ENCODE data around the gene MMP11. TPM values are rescaled to one million over a fixed set of nuclear protein-coding genes. Genes with fewer than 3 reads are reported as not detected.
A peak's percentile ranks its signal among the peaks of the same experiment; 100 is the strongest.

The MMP11 gene
- total RNA-seq, 3 donors from 2014 or later, result 2.0 to 6.3 (median 4.0) TPM

DNA sequence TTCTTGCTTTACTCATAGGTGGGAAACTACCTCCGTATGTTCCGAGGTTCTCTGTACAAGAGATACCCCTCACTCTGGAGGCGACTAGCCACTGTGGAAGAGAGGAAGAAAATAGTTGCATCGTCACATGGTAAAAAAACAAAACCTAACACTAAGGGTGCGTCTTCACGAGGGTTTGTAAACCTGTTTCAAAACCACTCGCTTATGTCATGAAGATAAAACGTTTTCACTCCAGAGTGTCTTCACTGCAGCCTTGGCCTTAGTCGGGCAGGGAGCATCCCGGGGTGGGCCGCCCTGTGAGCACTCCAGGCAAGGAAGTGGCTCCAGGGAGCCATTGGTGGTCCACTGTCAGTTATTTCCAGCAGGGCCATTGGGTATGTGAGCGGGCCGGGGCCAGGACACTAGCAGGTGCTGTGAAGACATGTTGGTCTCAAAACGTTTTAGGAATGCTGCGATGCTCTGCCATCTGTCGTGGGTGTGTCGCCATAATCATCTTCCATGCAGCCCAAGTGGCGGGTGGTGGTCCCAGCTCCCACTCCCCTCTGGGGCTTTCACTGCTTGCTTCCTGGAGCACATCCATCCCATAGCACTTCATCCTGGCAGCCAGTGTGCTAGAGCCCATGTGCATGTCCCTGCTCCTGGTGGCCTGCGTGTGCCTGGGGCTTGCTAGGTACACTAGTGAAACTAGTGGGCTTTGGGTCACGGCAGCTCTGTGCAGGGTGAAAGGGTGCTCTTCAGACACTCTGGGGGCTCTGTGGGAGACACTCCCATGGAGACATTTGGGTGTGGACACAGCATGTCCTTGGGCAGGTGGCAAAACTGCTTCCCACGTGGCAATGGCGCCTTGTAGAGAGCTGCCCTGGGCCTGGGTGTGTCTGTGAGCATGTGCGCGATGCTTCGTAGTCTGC, 19.3 kb downstream of the MMP11 start:
- TF ChIP-seq, protein P1, sequence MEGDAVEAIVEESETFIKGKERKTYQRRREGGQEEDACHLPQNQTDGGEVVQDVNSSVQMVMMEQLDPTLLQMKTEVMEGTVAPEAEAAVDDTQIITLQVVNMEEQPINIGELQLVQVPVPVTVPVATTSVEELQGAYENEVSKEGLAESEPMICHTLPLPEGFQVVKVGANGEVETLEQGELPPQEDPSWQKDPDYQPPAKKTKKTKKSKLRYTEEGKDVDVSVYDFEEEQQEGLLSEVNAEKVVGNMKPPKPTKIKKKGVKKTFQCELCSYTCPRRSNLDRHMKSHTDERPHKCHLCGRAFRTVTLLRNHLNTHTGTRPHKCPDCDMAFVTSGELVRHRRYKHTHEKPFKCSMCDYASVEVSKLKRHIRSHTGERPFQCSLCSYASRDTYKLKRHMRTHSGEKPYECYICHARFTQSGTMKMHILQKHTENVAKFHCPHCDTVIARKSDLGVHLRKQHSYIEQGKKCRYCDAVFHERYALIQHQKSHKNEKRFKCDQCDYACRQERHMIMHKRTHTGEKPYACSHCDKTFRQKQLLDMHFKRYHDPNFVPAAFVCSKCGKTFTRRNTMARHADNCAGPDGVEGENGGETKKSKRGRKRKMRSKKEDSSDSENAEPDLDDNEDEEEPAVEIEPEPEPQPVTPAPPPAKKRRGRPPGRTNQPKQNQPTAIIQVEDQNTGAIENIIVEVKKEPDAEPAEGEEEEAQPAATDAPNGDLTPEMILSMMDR (IDR thresholded peaks at IDR 0.05), result no peak
- DNase-seq (peak in 2 of 3 donors; percentile 23 to 45), ATAC-seq (peak; percentile 46)
- H3K9me3 ChIP-seq, result no peaks in the 10 kb centered on the region
- intact Hi-C loops (cut with DNase I, micrococcal nuclease), result no loop called here
- no peak overlapping the region for H3K4me3 ChIP-seq
- peaks cover 9% of the 10 kb centered on the region for H3K4me1 ChIP-seq (ENCODE audit: low read depth)
- peaks cover 11% of the 10 kb centered on the region for H3K36me3 ChIP-seq (ENCODE audit: low read depth)

DNA sequence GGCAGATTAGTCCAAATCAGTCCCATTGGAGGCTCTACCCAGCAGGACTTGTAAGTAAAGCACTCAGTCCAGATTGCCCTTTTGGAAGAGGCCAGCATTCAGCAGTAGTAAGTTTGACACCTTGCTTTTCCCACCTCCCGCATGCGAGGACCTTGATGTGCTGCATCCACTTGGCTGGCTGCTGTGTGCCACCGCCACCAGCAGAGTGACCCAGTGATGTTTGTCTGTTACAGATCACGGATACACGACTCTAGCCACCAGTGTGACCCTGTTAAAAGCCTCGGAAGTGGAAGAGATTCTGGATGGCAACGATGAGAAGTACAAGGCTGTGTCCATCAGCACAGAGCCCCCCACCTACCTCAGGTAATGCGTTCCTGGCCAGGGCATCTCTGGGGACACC, 20.7 kb downstream of the MMP11 start:
- H3K4me3 ChIP-seq, result no peak overlapping the region
- no peaks in the 10 kb centered on the region for H3K9me3 ChIP-seq
- peaks cover 11% of the 10 kb centered on the region for H3K36me3 ChIP-seq (ENCODE audit: low read depth)
- intact Hi-C loops (cut with DNase I, micrococcal nuclease), result no loop called here
- peaks cover 3% of the 10 kb centered on the region for H3K4me1 ChIP-seq (ENCODE audit: low read depth)
- DNase-seq (peak in 1 of 3 donors; percentile 6), ATAC-seq (no peak)
- TF ChIP-seq, protein P1 (IDR thresholded peaks at IDR 0.05), result no peak

DNA sequence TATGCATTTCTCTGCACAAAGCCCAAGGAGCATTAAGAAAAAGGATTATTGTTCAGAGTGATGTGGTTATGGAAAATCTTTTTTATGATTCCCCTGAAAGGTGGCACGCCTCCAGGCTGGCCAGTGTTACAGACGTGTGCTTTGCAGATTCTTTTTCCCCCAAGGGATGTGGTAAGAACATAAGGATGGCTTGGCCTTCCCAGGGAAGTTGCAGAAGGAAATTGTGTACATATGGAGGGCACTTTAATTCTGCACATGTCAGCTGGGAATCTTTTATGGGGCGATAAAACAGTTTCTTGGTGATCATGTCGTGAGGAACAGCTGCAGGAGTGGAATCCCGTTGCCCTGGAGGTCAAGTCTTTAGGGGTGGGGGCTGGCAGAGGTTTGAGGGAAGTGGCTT, 23.8 kb downstream of the MMP11 start:
- TF ChIP-seq, protein P1 (IDR thresholded peaks at IDR 0.05), result no peak
- H3K4me1 ChIP-seq (ENCODE audit: low read depth), result no peaks in the 10 kb centered on the region
- H3K4me3 ChIP-seq, result no peak overlapping the region
- no peak for DNase-seq
- intact Hi-C loops (cut with DNase I, micrococcal nuclease), result no loop called here
- H3K9me3 ChIP-seq, result no peaks in the 10 kb centered on the region
- H3K36me3 ChIP-seq (ENCODE audit: low read depth), result peaks cover 14% of the 10 kb centered on the region
- no peak for ATAC-seq

DNA sequence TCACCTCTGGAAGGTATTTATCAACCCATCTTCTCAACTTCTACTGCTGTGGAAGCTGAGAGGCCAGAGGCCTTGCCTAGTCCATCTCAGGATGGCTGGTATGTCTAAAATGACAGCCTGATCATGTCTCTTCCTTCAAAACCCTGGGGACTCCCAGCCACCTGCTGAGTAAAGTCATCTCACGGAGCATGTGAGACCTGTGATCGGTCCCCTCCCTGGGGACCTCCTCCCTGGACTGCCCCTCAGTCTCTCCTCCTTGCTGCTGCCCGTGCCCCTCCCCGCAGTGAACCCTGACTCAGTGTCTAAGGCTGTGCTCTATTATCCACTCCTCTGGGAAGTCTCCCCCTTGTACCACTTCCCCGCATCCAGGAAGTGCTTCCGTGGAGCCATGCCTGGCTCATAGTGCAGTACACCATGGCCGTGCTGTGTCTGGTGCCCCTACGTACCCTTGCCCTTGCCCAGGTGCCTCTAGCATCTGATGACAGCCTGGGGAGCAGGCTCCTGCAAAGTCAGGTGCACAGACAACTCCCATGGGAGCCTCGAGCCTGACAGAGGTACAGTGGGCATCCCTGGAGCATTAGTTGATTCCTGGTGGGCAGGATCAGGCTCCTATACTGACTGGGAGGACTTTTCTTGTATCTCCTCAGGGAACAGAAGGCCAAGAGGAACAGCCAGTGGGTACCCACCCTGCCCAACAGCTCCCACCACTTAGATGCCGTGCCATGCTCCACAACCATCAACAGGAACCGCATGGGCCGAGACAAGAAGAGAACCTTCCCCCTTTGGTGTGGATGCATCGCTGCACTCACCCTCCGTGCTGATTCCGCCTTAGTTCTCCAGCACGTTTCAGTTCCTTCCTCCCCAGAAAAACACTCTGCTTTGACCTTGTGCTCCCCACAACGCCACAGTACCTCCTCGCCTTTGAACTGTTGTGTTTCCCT, 27.9 kb downstream of the MMP11 start:
- H3K9me3 ChIP-seq, result no peaks in the 10 kb centered on the region
- DNase-seq, result peak in 1 of 3 donors; percentile 58
- no peak overlapping the region for H3K4me3 ChIP-seq
- peaks cover 17% of the 10 kb centered on the region for H3K36me3 ChIP-seq (ENCODE audit: low read depth)
- ATAC-seq, result peak; percentile 56
- intact Hi-C loops (cut with DNase I, micrococcal nuclease), result no loop called here
- no peaks in the 10 kb centered on the region for H3K4me1 ChIP-seq (ENCODE audit: low read depth)
- TF ChIP-seq, protein P1 (IDR thresholded peaks at IDR 0.05), result no peak

DNA sequence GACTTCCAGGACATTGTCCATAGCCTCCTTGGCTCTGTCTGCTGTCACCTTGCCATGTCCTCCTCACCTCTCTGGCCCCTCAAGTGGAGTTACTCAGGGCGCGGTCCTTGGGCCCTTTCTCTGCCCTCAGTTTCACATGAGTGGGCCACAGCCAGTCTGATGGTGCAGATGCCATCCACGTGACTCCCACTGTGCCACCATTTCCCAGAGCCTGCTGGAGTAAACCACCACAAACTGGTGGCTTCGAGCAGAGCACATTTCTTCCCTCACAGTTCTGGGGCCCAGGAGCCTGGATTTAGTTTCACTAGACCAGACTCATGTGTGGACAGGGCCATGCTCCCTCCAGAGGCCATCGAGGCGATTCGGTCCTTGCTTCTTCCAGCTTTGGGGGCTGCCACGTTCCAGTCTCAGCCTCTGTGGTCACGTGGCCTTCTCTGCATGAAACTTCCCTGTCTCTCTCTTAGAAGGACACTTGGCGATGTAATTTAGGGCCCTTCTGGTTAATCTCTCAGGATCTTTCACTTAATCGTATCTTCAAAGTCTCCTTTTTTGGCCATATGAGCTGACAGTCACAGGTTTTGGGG, 28.7 kb downstream of the MMP11 start:
- H3K4me1 ChIP-seq (ENCODE audit: low read depth), result no peaks in the 10 kb centered on the region
- no peak overlapping the region for H3K4me3 ChIP-seq
- intact Hi-C loops (cut with DNase I, micrococcal nuclease), result no loop called here
- DNase-seq, result peak in 1 of 3 donors; percentile 38
- H3K9me3 ChIP-seq, result no peaks in the 10 kb centered on the region
- TF ChIP-seq, protein P1 (IDR thresholded peaks at IDR 0.05), result no peak
- peaks cover 10% of the 10 kb centered on the region for H3K36me3 ChIP-seq (ENCODE audit: low read depth)
- no peak for ATAC-seq
